Glomerular endothelial cell (primary cell): Measurements from ENCODE around the gene CPED1. TPM values are rescaled to one million over a fixed set of nuclear protein-coding genes. Genes with fewer than 3 reads are reported as not detected.
"Not testable (repeated sequence)": the region's sequence is repeated elsewhere in the genome, so short reads cannot be mapped to it uniquely, and the experiment has no call there.

Experiments
- DNase-seq: peaks from one replicate; pipeline ENCODE4 v3.0.0-alpha.2; 2011; ENCODE audit warnings: low read depth, low spot score; ENCODE audit errors: extremely low read depth
- total RNA-seq: library from RNA; depleted of rRNA; stranded (reverse); fragments of >200 nt; gene quantifications from 2 replicates; pipeline ENCODE4 v1.2.3, GENCODE V29; 2015

CPED1 gene
- total RNA-seq, 1 donor from 2014 or later: 2.3 TPM

DNA sequence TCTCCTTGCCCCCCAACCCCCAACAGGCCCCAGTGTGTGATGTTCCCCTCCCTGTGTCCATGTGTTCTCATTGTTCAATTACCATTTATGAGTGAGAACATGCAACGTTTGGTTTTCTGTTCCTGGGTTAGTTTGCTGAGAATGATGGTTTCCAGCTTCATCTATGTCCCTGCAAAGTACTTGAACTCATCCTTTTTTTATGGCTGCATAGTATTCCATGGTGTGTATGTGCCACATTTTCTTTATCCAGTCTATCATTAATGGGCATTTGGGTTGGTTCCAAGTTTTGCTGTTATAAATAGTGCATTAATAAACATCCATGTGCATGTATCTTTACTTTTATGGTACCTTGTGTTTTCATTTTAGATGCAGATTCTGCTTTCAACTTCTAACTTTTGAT, 136.9 kb downstream of the CPED1 start:
- DNase-seq: not testable (repeated sequence)

DNA sequence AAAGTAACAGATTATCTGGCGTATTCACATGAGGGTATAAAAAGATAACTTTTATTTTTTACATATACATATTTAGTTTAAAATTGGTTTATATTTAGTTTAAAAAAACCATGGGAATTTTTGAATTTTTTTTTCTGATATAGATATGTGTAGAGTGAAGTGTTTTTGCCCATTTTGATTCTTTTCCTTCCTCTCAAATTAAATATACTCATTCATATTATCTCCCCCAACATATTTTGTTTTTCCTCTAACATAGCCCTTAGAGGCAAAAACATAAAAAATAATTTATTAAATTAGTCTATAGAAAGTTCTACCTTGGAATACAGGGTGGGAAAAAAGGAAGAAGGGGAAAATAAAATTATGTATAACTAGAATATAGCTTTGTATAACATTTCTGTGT, 137.7 kb downstream of the CPED1 start:
- no peak for DNase-seq

DNA sequence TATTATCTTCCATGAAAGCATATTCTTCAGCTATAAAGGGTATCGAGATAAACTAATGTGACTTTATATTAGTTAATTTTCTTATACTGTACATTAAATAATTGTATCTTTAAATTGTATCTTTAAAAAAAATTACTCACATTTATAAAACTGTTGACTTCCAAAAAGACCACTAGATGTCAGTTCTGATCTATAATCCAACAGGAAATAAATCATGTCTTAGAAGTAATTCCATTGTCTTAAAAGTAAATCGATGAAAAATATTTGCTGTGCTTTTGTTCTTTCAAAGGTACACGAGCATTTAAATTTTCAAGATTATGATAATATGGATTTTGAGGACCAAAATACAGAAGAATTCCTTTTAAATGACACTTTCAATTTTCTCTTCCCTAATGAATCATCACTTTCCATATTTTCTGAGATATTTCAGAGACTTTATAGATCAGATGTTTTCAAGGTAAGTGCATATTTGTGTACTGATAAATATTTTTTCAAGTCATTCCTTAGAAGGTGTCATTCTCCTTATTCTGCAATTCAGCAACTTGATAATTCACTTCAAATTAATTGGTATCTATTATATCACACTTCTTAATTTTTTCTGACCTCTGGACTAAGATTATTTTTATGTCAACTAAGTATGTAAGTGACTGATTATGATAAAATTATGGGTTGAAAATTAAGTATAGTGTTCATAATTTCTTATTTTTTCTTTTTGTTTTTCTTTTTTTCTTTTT, 138.5 kb downstream of the CPED1 start:
- no peak for DNase-seq

DNA sequence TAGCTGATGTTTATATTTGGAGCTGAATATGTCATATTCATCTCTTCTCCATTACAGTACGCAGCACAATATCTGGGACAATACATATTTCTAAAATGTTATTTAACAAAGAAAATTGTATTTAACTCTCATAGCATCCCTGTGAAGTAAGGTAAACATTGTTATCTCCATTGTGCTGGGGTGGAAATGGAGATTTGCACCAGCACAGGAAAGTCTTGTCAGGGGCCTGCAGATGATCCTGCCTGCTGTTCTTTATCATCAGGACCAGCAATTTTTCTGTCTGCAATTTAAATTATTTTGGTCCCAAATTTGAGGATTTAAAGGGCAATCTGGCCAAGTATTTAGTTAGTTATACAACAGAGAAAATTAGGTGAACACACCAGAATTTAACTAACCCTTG, 144.4 kb downstream of the CPED1 start:
- DNase-seq: no peak

DNA sequence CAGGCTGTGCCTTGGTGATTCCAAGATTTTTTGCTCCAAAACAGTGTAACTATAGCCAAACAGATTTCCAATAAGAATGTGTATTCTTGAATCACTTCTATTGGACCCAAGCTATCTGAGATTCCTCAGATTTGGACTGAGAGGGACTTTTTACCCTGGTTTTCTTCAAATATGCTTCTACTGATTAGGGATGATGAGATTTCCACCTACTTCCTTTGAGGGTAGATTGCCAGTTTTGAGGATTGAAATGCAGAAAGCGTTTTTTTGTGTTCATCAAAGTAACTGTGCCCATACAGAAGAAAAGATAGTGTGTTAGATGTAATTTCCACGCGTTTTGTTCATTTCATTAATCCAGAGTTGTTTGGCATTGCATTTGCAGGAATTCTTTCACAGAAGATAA, 144.9 kb downstream of the CPED1 start:
- no peak for DNase-seq

DNA sequence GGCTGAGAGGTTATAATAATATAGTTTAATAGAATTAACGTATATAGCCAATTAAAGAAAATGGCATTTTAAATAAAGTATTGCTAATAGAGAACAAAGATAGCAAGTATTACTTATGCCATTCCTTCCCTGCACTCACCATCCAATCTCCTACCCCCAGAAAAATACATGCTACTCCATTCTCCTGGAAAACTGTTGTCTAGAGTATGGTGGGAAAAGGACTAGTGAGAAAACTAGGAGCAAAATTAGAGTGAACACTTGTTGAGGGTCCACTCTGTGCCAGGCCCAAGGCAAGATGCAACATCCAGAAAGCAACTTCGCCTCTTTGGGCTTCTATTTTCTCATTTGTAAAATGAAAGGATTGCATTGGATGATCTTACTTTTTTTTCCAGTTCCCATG, 149.1 kb downstream of the CPED1 start:
- no peak for DNase-seq

DNA sequence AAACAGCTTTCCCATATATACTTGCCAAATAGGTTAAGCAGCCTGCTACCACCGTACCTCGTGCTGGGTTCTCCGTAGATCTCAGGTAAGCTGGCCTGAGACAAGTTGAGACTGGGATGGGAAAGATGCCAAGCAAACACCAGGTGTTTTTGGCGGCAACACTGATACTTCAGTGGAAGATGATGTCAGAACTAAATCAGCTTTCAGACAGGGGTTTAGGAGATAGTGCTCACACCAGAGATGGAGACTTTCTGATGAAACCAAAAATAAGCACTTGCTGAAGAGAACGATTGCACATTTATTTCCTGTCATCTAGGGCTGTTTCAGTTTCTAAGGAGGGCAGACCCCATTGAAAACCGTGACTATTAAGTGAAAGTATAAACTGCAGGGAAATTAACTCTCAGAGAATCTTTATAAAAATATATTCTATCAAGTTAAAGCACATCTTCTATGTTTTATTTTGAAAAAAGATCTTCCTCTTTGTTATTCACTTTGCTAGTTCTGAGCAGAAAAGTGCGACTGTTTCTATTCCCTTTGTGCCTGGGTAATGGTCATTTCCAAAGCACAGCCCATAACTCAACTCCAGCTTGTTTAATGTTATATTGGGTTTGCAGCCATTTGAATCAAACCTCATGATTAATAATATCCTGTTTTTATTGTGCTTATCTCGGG, 149.9 kb downstream of the CPED1 start:
- no peak for DNase-seq

DNA sequence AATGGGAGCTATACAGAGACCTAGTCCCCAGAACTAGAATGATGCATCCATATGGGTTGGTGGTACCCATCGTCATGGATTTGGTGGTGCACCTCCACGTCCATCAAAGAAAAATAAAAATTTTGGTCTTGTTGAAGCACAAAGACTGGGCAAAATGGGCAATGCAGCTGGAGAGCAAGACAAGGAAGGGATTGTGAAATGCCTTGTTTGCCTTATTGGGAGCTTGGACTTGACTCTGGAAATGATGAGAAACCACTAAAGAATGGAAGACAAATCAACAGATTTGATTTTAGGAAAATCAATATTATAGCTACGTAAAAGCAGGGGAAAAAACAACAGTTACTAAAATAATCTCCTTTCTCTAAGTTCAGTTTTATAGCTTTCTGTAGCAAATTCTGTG, 150.9 kb downstream of the CPED1 start:
- DNase-seq: no peak

DNA sequence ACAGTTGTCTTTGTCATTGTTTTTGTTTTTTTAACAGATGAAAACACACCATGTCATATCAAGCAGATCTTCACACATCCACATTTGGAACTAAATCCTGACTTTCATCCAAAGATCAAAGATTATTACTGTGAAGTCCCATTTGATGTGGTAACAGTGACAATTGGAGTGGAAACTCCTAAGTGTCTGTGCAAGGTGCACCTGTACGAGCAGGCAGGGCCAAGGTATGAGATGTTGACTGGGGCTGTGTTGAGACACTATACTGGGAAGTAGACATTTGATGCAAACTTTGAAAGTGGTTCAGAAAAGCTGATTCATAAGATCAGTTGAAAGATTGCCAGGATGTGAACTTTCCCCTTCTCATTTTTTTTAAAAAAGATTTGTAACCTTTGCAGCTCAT, 152.3 kb downstream of the CPED1 start:
- no peak for DNase-seq

DNA sequence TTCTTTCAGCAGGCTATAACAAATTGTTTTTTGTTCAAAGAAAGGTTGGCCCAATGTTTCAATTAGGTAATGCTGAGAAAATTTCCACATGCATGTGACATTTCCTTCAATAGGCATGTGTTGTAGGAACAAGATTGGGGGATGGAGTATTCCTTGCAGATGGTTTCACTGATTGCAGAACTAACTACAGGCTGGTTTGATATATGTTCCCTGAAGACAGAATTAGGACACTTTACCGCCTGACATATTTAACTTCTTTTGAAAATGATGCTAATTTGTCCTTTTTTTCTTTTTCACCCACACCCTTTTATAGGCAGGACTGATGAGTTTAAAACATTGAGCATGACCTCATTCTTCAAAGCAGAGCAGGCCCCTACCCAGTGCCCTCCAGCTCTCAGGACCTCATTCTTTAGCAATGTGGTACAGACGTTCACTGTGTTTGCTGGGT, 163.3 kb downstream of the CPED1 start:
- DNase-seq: no peak

DNA sequence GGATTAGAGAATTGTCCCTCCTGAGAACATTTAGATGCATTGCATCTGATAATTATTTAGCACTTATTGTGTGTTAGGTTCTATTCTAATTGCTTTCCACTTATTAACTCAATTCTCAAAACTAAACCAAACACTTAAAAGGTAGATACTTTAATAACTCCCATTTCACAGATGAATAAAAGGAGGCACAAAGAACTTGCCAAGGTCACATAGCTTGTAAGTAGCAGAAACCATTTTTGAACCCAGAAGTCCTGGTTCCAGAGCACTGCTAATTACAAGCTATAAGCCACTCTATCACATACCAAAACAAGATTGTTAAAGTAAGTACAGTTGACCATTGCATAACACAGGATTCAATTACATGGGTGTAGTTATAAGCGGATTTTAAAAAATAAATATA, 164.9 kb downstream of the CPED1 start:
- no peak for DNase-seq

DNA sequence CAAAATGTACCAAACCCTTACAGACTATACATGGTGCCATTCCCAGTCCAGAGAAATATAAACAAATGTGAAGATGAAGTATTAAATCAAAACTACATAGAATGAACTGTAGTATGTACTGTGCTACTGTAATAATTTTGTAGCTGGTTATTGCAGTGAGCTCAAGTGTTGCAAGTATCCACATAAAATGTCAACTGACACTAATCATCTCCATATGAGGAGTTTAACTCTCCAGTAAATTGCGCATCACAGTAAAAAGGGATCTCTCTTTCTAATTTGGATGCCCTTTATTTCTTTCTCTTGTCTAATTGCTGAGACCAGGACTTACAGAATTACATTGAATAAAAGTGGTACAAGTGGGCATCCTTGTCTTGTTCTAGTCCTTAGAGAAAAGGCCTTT, 165.5 kb downstream of the CPED1 start:
- DNase-seq: no peak

DNA sequence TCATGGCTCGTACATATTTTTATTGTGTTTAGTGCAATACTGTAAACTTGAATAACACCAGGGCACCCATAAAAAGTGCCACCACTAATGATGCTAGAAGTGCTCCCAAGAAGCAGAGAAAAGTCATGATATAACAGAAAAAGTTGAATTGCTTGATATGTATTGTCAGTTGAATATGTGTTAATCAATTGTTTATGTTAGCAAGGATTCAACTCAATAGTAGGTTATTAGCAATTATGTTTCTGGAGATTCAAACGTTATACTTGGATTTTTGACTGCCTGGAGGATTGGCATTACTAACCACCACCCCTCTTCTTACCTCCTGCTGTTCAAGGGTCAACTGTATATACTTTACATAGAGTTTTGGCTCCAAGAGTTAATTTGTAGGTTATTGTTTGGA, 168.3 kb downstream of the CPED1 start:
- DNase-seq: no peak

DNA sequence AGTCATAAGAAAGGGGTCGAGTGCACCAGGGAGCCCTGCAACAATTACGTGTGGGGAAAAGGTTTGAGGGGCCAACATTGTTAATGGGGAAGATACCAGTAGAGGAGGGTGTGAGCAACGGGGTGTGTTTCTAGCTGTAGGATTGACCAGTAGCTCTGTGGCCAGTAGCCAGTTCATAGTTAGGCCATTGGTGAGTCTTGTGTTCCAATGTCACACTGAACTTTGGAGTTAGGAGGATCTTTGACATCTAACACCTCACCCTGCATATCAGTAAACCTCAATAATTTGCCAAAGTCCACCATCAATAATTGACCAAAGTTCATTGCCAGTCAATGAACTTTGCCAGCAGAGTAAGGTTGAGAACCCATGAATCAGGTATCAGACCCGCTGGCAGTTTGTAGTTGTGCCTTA, 168.8 kb downstream of the CPED1 start:
- no peak for DNase-seq

DNA sequence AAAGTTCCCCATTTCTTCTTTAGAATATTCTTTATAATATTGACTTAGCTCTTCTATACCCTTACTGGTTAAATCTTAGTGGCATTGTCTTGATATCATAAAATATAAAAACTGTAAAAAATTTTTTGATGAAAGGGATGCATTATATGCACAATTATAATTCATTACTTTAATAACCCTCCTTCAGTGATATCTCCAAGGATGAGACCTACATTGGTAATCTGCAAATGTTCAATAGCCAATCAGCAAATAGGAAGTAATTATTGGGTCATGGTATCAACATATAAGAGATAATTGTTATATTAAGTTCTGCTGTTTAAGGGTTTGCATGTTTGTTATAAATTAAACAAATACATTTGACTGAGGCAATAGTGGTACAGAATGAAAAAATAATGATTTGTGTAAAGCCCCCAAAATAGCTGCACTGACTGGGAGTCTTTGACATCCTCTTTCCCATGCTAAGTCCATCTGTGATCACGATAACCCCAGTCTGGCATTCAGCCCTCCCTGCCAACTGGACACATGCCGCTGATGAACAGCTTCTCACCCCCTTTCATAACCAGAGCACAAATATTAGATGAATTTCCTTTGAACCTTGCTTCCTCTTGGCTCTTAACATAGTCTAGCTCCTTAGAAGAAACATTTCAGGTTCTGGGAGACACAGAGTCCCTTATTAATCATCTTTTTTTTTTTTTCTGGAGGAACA, 169.5 kb downstream of the CPED1 start:
- DNase-seq: no peak

DNA sequence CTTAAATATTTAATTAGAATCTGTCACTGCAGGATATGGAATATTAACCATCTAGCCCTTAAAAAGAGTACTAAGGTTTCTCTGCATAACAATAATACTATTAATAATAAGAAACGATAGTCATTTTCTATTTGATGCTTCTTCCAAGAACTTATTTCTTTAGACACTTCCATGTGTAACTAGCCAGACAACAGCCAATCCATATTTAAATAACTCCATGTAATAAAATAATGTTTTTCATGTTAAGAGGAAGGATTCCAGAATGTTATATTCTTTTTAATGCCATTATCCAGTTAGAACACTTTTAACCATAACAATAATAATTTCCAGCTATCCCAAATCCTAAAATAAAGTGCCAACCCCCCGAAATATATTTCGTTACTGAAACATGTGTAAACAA, 170.2 kb downstream of the CPED1 start:
- DNase-seq: no peak

DNA sequence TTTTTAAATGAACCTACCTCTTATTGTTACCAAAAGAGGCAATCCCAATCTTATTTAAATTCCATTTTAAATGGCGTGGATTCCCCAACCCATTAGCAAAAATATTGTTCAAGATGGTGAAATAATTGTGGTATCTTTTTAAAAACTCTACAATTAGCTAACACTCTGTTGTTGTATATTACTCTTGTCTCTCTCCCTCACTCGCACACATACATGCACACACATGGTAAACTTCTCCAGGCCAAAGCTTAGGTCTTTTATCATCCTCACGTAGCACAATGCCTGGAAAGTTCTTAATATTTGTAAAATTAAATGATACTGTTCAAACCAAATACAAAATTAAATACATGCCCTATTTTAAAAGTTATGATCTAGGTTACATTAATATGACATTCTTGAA, 171.0 kb downstream of the CPED1 start:
- DNase-seq: no peak

DNA sequence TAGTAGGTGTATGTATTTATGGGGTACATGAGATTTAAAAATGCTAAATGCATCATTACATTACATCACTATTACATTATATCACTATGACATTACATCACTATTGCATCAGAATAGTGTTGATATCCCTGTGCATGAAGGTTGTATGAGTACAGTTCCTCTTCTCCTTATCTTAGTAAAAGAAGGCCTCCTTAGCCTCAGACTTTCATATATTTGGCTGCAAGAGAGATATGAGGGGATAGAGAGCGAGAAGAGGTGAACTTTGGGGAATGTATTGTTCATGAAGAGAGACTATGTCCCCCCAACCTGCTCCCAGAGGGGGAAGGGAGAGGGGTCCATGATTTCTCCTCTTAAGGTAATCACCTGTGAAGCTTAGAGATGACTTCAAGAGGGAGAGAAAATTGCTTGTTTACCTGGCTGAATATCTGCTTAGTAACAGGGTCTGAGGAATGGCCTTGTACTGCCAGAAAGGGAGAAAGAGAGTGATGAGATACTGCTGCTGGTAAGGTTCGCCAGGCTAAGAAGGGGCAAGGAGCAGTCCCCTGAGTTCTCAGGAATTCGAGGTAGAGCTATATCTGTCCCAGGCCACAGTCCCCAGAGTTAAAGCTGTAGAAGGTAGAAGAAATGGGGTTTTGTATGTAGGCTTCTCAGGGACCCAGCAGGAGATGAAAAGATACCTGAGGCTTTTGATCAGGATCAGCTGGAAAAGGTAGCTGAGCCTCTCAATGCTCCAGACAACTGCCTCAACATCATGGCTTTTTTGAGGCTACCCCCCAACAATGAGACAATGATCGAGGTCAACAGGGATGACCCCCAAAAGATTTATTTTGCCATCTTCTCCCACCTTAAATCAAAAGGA, 171.9 kb downstream of the CPED1 start:
- DNase-seq: no peak

DNA sequence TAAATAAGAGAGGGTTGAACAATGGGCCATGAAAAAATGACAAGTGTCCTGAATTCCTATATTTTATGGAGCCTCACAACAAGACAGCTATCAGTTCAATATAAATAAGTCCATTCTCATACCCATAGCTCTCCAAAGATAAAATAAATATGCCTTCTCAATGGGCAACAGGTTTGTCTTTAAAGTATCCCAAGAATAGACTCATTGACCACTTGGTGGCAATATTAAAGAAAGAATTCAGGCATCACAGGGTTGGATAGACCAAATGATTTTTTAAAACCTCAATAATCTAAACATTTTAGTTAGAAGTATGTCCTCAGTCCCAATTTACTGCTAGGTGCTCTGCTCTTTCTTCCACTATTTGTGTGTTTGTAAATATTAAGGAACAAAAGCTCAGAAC, 175.2 kb downstream of the CPED1 start:
- no peak for DNase-seq

DNA sequence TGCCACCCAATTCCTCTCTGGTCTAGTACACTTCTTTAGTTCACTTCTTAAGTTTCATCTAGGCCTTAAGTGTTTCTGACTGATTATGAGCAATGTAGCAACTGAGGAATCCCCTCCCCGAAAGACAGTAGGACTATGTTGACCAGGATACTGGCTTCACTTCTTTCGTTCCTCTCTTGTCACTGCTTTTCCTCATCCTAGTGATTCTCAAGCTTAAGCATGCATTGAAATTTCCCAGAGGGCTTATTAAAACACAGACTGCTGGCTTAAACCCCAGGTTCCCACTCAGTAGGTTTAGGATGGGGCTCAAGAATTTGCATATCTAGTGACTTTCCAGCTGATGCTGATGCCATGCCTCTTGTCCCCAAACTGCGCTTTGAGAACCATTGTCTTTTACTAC, 175.7 kb downstream of the CPED1 start:
- no peak for DNase-seq

DNA sequence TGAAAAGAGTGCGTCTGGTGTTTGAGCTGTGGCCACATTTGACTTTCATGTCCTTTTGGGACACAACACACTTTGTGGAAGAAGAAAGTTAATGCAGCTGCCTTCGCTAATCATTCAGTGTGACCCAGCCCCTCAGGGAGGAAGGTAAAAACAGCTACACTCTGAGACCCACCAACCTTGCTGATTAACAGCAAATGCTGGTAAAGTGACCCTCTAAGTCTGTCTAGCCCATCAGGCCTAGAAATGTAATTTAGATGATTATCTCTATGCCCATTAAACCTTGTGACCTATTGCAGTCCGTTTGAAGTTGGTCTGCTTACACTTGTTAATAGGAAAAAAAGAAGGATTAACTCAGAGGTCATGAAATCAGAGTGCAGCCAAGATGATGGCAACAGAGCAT, 178.4 kb downstream of the CPED1 start:
- DNase-seq: no peak
